Measurements from ENCODE around the gene RPN1. TPM values are rescaled to one million over a fixed set of nuclear protein-coding genes. Genes with fewer than 3 reads are reported as not detected.
"Not testable (repeated sequence)": the region's sequence is repeated elsewhere in the genome, so short reads cannot be mapped to it uniquely, and the experiment has no call there.

Gene RPN1
- total RNA-seq, 1 donor from 2014 or later, result 149 TPM

- intact Hi-C loops (cut with DNase I), result no loop called here
- TF ChIP-seq POLR2A (IDR thresholded peaks at IDR 0.05) (no peak), POLR2AphosphoS5 (IDR thresholded peaks at IDR 0.05; ENCODE audit: insufficient read depth in 1 of 2, low read depth in 1 of 2) (no peak)
- TF ChIP-seq, protein P1, sequence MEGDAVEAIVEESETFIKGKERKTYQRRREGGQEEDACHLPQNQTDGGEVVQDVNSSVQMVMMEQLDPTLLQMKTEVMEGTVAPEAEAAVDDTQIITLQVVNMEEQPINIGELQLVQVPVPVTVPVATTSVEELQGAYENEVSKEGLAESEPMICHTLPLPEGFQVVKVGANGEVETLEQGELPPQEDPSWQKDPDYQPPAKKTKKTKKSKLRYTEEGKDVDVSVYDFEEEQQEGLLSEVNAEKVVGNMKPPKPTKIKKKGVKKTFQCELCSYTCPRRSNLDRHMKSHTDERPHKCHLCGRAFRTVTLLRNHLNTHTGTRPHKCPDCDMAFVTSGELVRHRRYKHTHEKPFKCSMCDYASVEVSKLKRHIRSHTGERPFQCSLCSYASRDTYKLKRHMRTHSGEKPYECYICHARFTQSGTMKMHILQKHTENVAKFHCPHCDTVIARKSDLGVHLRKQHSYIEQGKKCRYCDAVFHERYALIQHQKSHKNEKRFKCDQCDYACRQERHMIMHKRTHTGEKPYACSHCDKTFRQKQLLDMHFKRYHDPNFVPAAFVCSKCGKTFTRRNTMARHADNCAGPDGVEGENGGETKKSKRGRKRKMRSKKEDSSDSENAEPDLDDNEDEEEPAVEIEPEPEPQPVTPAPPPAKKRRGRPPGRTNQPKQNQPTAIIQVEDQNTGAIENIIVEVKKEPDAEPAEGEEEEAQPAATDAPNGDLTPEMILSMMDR (IDR thresholded peaks at IDR 0.05), result no peak
Observed at GRCh38 chr3:128588147-128588546, 62.5 kb downstream of the RPN1 start.

DNA sequence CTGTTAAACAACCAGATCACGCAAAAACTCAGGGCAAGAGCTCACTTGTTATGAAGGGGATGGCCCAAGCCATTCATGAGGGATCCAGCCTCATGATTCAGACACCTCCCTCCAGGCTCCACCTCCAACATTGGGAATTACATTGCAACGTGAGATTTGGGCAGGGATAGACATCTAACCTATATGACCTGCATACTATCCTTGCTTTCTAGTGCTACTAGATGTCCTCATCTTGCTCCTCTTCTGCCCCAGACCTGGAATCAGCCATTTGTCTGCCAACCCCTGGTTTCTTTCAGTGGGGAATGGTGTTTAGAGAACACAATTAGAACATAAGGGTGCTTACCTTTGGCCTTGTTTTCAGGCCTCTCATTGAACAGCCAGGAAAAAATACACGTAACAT lies 63.2 kb downstream of the RPN1 start:
- no peak for TF ChIP-seq POLR2AphosphoS5 (IDR thresholded peaks at IDR 0.05; ENCODE audit: insufficient read depth in 1 of 2, low read depth in 1 of 2)
- TF ChIP-seq, protein P1 (IDR thresholded peaks at IDR 0.05), result no peak
- H3K27ac ChIP-seq, result no peak overlapping the region
- no peaks in the 10 kb centered on the region for H3K4me1 ChIP-seq
- no peak overlapping the region for H3K4me3 ChIP-seq
- no peak for DNase-seq (ENCODE audit: extremely low spot score in 2 of 2)
- intact Hi-C loops (cut with DNase I), result no loop called here
- H3K9me3 ChIP-seq, result no peaks in the 10 kb centered on the region
- no peaks in the 10 kb centered on the region for H3K36me3 ChIP-seq
- H3K27me3 ChIP-seq, result no peaks in the 10 kb centered on the region

More at GRCh38 chr3:128588147-128588546, 62.5 kb downstream of the RPN1 start:
- H3K4me3 ChIP-seq, result no peak overlapping the region
- no peaks in the 10 kb centered on the region for H3K27me3 ChIP-seq
- no peak for DNase-seq (ENCODE audit: extremely low spot score in 2 of 2)
- no peaks in the 10 kb centered on the region for H3K4me1 ChIP-seq
- no peak overlapping the region for H3K27ac ChIP-seq
- H3K9me3 ChIP-seq, result no peaks in the 10 kb centered on the region
- H3K36me3 ChIP-seq, result no peaks in the 10 kb centered on the region

DNA sequence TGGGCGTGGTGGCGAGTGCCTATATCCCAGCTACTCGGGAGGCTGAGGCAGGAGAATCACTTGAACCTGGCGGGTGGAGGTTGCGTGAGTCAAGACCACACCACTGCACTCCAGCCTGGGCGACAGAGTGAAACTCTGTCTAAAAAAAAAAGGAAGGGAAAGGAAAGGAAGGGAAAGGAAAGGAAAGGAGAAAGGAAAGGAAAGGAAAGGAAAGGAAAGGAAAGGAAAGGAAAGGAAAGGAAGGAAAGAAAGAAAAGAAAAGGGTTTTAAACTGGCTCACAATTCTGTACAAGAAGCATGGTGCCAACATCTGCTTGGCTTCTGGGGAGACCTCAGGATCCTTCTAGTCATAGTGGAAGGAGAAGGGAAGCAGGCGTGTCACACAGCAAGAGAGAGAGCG lies 63.7 kb downstream of the RPN1 start:
- H3K4me1 ChIP-seq; H3K9me3 ChIP-seq; H3K4me3 ChIP-seq; H3K27me3 ChIP-seq; H3K36me3 ChIP-seq; intact Hi-C loops (cut with DNase I); H3K27ac ChIP-seq; DNase-seq (ENCODE audit: extremely low spot score in 2 of 2): not testable (repeated sequence)

GRCh38 chr3:128586391-128586790 lies 64.2 kb downstream of the RPN1 start:
- H3K36me3 ChIP-seq; DNase-seq (ENCODE audit: extremely low spot score in 2 of 2); intact Hi-C loops (cut with DNase I); H3K27ac ChIP-seq; H3K27me3 ChIP-seq; H3K4me1 ChIP-seq; H3K9me3 ChIP-seq; H3K4me3 ChIP-seq: not testable (repeated sequence)

DNA sequence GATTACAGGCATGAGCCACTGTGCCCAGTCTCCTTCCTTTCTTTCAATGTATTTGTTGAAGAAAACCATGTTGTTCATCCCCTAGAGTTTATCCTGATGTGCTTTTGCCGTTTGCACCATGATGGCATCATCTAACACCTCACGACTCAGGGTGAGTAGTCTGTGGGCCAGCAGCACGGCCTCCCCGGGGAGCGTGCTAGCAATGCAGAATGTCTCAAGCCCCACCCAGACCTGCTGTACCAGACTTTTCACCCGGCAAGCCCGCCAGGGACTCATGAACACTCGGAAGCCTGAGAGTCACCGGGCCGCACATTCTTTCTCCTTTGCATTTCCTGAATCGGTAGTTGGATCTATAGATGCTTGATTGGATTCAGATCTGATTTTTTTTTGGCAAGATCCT lies 64.6 kb downstream of the RPN1 start:
- Histone ChIP-seq H3K27ac (no peak overlapping the region), H3K27me3 (no peaks in the 10 kb centered on the region), H3K36me3 (no peaks in the 10 kb centered on the region), H3K4me1 (no peaks in the 10 kb centered on the region), H3K9me3 (no peaks in the 10 kb centered on the region), H3K4me3 (no peak overlapping the region)
- TF ChIP-seq POLR2A (IDR thresholded peaks at IDR 0.05) (no peak), POLR2AphosphoS5 (IDR thresholded peaks at IDR 0.05; ENCODE audit: insufficient read depth in 1 of 2, low read depth in 1 of 2) (no peak)
- TF ChIP-seq, protein P1 (IDR thresholded peaks at IDR 0.05), result no peak
- DNase-seq (ENCODE audit: extremely low spot score in 2 of 2), result no peak
- intact Hi-C loops (cut with DNase I), result no loop called here

DNA sequence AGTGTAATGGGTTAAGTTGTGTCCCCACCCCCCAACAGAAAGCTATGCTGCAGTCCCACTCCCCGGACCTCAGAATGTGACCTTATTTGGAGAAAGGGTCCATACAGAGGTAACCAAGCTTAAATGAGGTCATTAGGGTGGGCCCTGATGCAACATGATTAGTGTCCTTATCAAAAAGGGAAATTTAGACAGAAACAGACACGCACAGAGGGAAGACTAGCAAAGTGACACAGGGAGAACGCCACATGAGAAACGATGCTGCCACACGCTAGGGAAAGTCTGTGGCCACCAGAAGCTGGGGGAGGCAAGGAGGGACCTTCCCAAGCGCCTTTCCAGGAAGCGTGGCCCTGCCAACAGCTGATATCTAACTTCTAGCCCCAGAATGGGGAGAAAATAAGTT lies 65.4 kb downstream of the RPN1 start:
- Histone ChIP-seq H3K9me3 (no peaks in the 10 kb centered on the region), H3K27me3 (no peaks in the 10 kb centered on the region), H3K36me3 (no peaks in the 10 kb centered on the region), H3K4me3 (no peak overlapping the region), H3K4me1 (no peaks in the 10 kb centered on the region), H3K27ac (no peak overlapping the region)
- intact Hi-C loops (cut with DNase I), result no loop called here
- no peak for TF ChIP-seq POLR2A (IDR thresholded peaks at IDR 0.05)
- TF ChIP-seq POLR2AphosphoS5 (IDR thresholded peaks at IDR 0.05; ENCODE audit: insufficient read depth in 1 of 2, low read depth in 1 of 2), result no peak
- TF ChIP-seq, protein P1 (IDR thresholded peaks at IDR 0.05), result no peak
- no peak for DNase-seq (ENCODE audit: extremely low spot score in 2 of 2)

All from vagina (tissue), 2 donors.